Endothelial cell (in vitro differentiated cells): Measurements from ENCODE around the gene RANBP3L. TPM values are rescaled to one million over a fixed set of nuclear protein-coding genes. Genes with fewer than 3 reads are reported as not detected.

Source experiments
- DNase-seq: peaks from one replicate; pipeline ENCODE4 v3.0.0; 2021; ENCODE audit warnings: low spot score
- H3K27ac Mint-ChIP-seq: one replicate; pipeline ENCODE4 v1.8.0; 2021; ENCODE audit warnings: mixed read lengths, inconsistent platforms; ENCODE audit not compliant: unreplicated experiment
- H3K27me3 Mint-ChIP-seq: one replicate; pipeline ENCODE4 v1.8.0; 2021; ENCODE audit warnings: mild to moderate bottlenecking, moderate library complexity, mixed read lengths, inconsistent platforms; ENCODE audit not compliant: unreplicated experiment
- H3K36me3 Mint-ChIP-seq: one replicate; pipeline ENCODE4 v1.8.0; 2021; ENCODE audit warnings: mild to moderate bottlenecking, low read depth, mixed read lengths, inconsistent platforms; ENCODE audit not compliant: unreplicated experiment
- H3K4me1 Mint-ChIP-seq: one replicate; pipeline ENCODE4 v1.8.0; 2021; ENCODE audit warnings: mild to moderate bottlenecking, mixed read lengths, inconsistent platforms; ENCODE audit not compliant: unreplicated experiment
- H3K4me3 Mint-ChIP-seq: one replicate; pipeline ENCODE4 v1.8.0; 2021; ENCODE audit warnings: mild to moderate bottlenecking, mixed read lengths, inconsistent platforms; ENCODE audit not compliant: unreplicated experiment
- H3K9me3 Mint-ChIP-seq: one replicate; pipeline ENCODE4 v1.8.0; 2021; ENCODE audit warnings: mixed read lengths, inconsistent platforms; ENCODE audit not compliant: unreplicated experiment
- total RNA-seq: library from RNA; stranded (reverse); fragmentation: NEBNext Ultra II Directional; extraction: Animal tissue kit (Norgen Biotek cat#: 25700); gene quantifications from one replicate; pipeline ENCODE4 v1.2.1, GENCODE V29; 2021; ENCODE audit not compliant: unreplicated experiment
- TF ChIP-seq, protein P1 (sequence below): fragments of 200-600 bp; sonication (generic); IDR thresholded peaks from one replicate; pipeline ENCODE4 v1.5.0; 2021; ENCODE audit warnings: antibody characterized with exemption; ENCODE audit not compliant: unreplicated experiment

Gene RANBP3L
- total RNA-seq, 1 donor from 2014 or later = not detected

DNA sequence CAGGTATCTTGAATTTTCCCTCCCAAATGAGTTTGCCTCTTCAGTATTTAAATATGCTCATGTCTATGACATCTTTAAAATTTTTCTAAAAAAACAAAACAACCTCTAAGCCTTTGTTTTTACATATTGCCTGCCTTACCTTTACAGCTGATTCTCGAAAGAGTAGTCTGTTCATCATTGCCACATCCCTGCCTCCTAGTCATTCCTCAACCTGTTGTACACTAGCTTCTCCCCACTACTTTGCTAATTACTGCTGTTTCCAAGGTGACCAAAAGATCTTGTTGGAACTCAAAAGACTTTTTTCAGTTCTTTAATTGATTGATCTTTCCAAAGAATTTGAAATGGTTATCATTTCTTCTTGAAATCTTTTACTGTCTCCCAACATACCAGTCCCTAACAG lies 58.0 kb downstream of the RANBP3L start:
- peaks cover 5% of the 10 kb centered on the region for H3K27me3 Mint-ChIP-seq
- H3K9me3 Mint-ChIP-seq = no peaks in the 10 kb centered on the region
- TF ChIP-seq, protein P1, sequence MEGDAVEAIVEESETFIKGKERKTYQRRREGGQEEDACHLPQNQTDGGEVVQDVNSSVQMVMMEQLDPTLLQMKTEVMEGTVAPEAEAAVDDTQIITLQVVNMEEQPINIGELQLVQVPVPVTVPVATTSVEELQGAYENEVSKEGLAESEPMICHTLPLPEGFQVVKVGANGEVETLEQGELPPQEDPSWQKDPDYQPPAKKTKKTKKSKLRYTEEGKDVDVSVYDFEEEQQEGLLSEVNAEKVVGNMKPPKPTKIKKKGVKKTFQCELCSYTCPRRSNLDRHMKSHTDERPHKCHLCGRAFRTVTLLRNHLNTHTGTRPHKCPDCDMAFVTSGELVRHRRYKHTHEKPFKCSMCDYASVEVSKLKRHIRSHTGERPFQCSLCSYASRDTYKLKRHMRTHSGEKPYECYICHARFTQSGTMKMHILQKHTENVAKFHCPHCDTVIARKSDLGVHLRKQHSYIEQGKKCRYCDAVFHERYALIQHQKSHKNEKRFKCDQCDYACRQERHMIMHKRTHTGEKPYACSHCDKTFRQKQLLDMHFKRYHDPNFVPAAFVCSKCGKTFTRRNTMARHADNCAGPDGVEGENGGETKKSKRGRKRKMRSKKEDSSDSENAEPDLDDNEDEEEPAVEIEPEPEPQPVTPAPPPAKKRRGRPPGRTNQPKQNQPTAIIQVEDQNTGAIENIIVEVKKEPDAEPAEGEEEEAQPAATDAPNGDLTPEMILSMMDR = no peak
- H3K36me3 Mint-ChIP-seq = no peaks in the 10 kb centered on the region
- no peak for DNase-seq
- H3K4me1 Mint-ChIP-seq = peaks cover 18% of the 10 kb centered on the region
- peak overlapping the region; percentile 91 for H3K4me3 Mint-ChIP-seq
- peak overlapping the region; percentile 96 for H3K27ac Mint-ChIP-seq

GRCh38 chr5:36242534-36243485 lies 58.9 kb downstream of the RANBP3L start:
- peak; percentile 15 for DNase-seq
- Mint-ChIP-seq H3K27me3 (peaks cover 5% of the 10 kb centered on the region), H3K4me1 (peaks cover 18% of the 10 kb centered on the region), H3K27ac (peak overlapping the region; percentile 96), H3K4me3 (peak overlapping the region; percentile 91), H3K36me3 (no peaks in the 10 kb centered on the region), H3K9me3 (no peaks in the 10 kb centered on the region)
- TF ChIP-seq, protein P1 = no peak

DNA sequence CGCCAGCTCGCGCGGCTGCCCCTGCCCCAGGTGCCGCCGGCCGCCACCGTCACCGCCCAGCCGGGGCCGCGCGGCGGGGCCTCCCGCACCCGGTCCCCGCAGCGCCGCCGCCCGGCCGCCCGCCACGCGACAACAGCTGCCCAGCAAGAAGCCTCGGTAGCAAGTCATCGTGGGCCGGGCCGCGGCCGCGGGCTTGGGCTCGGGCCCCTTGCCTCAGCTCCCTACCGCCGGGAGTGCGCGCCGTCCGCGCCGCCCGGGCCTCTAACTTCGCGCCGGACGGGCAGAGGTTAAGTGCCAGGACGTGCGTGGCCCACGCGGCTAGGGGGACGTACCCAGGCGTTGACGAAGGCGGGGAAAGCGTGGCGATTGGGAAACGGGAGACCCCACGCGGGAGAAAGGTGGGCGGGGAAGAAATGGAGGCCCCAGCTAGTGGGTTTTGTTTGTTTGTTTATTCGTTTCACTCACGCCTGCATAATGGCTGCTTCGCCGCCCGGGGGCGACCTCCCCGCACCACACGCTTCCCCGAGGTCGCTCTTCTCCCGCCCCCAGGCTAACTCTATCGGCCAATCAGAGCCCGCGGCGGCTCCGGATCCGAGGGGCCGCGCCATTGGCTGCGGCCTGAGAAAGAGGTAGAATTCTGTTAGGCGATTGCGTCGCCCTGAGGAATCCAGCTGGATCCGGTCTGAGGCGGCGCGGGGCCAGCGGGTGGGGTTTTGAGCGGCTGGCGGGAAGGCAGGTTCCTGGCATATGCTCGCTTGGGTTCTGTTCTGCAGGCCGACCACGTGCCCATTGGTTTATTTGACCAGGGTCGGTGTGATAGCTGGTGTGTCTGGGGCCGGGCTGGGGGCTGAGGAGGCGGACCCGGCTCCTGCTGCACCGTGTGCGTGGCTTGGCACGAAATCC lies 59.8 kb downstream of the RANBP3L start, which contains the start of gene NADK2:
TSS of gene NADK2 (minus strand) at position 295 of the 903 bp plus-strand sequence. CDS start at position 168, 127 bp downstream.
- Mint-ChIP-seq H3K9me3 (no peaks in the 10 kb centered on the region), H3K4me1 (peaks cover 18% of the 10 kb centered on the region), H3K27ac (peak within 1 kb of the TSS; percentile 96), H3K4me3 (peak within 1 kb of the TSS; percentile 91), H3K27me3 (peaks cover 5% of the 10 kb centered on the region), H3K36me3 (no peaks in the 10 kb centered on the region)
- TF ChIP-seq, protein P1 = peak; percentile 73
- peak; percentile 97 for DNase-seq

DNA sequence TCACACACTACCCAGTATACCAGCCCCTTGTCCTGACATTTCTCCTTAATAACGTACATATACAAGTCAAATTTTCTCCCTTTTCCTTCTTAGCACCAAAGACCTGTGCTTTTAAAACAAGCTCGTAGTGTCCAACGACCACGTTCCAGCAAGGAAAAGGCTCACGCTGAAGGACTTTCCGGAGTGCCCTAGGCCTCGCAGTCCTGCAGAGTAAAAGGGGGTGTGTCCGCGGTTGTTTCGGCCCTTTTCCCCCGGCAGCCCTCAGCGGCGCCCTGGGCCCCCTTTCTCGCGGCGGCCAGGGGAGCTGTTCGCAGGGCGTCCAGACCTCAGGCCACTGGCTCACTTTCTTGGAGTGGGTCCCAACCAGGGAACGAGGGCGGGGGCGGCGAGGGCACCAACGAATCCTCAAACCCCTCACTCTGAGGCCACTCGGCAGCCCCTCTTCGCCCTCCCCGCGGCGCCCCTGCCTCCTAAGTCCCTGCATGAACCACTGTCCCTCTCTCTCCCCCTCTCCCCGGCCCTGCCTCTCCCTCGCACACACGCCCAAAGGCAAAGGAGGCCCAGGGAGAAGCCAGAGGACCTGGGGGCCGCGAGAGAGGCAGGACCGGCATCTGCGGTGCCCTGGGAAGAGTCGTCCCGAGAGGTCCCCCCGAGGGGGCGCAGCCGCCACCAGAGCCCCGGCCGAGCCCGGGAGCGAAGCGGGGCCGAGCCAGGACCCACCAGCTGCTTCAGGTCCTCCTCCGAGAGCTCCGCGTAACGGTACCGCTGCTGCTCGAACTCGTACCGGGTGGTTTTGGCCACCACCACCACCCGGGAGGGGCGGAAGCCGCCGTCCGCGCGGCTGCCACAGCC lies 60.7 kb downstream of the RANBP3L start:
- H3K9me3 Mint-ChIP-seq = no peaks in the 10 kb centered on the region
- TF ChIP-seq, protein P1 = no peak
- H3K27ac Mint-ChIP-seq = no peak overlapping the region
- peak; percentile 71 for DNase-seq
- peaks cover 22% of the 10 kb centered on the region for H3K4me1 Mint-ChIP-seq
- H3K4me3 Mint-ChIP-seq = peak overlapping the region; percentile 89
- peaks cover 5% of the 10 kb centered on the region for H3K27me3 Mint-ChIP-seq
- no peaks in the 10 kb centered on the region for H3K36me3 Mint-ChIP-seq
